Bronchial epithelial cell (primary cell): ENCODE results near the gene RCL1. TPM values are rescaled to one million over a fixed set of nuclear protein-coding genes. Genes with fewer than 3 reads are reported as not detected.
A peak's percentile ranks its signal among the peaks of the same experiment; 100 is the strongest.

Source experiments
- DNase-seq: peaks from one replicate; pipeline ENCODE4 v3.0.0-alpha.2; 2010; ENCODE audit warnings: low read depth
- FAIRE-seq: peaks from 2 replicates; lab custom pipeline; 2011; peaks lifted over from hg19 to GRCh38; lab: Jason Lieb, UNC
- H3K27me3 ChIP-seq: 2 replicates; pipeline ENCODE4 v1.5.1; 2011; ENCODE audit warnings: low read length; ENCODE audit not compliant: control insufficient read depth, insufficient read depth
- H3K36me3 ChIP-seq: 2 replicates; pipeline ENCODE4 v1.5.1; 2011; ENCODE audit warnings: low read length; ENCODE audit not compliant: control insufficient read depth, insufficient read depth
- H3K4me3 ChIP-seq: 2 replicates; pipeline ENCODE4 v1.5.1; 2011; ENCODE audit warnings: mild to moderate bottlenecking, low read depth, low read length, control low read depth
- total RNA-seq: library from RNA; depleted of rRNA; stranded (reverse); fragments of >200 nt; gene quantifications from 2 replicates; pipeline ENCODE4 v1.2.1, GENCODE V29; 2014
- TF ChIP-seq, protein P1 (sequence below): IDR thresholded peaks from 2 replicates; pipeline ENCODE4 v1.5.1; 2011; ENCODE audit warnings: mild to moderate bottlenecking, moderate library complexity, low read length, control low read depth, inconsistent platforms; ENCODE audit not compliant: insufficient read depth, severe bottlenecking

Gene RCL1
- total RNA-seq, 1 donor from 2014 or later: 21.9 TPM

DNA sequence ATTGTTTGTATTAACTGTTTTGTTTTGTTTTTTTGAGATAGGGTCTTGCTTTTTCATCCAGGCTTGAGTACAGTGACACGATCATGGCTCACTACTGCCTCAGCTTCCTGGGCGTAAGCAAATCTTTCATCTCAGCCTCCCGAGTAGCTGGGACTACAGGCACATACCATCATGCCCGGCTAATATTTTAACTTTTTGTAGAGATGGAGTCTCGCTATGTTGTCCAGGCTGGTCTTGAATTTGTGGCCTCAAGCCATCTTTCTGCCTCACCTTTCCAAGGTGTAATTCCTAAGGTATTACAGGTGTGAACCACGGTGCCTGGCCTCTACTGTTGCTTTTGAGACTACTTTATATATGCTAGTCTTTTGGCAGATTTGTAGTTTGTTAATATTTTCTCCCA, 8.4 kb downstream of the RCL1 start:
- peaks cover 4% of the 10 kb centered on the region for H3K36me3 ChIP-seq
- TF ChIP-seq, protein P1, sequence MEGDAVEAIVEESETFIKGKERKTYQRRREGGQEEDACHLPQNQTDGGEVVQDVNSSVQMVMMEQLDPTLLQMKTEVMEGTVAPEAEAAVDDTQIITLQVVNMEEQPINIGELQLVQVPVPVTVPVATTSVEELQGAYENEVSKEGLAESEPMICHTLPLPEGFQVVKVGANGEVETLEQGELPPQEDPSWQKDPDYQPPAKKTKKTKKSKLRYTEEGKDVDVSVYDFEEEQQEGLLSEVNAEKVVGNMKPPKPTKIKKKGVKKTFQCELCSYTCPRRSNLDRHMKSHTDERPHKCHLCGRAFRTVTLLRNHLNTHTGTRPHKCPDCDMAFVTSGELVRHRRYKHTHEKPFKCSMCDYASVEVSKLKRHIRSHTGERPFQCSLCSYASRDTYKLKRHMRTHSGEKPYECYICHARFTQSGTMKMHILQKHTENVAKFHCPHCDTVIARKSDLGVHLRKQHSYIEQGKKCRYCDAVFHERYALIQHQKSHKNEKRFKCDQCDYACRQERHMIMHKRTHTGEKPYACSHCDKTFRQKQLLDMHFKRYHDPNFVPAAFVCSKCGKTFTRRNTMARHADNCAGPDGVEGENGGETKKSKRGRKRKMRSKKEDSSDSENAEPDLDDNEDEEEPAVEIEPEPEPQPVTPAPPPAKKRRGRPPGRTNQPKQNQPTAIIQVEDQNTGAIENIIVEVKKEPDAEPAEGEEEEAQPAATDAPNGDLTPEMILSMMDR: no peak
- no peak for DNase-seq
- no peaks in the 10 kb centered on the region for H3K27me3 ChIP-seq
- H3K4me3 ChIP-seq: no peak overlapping the region
- FAIRE-seq: no peak

DNA sequence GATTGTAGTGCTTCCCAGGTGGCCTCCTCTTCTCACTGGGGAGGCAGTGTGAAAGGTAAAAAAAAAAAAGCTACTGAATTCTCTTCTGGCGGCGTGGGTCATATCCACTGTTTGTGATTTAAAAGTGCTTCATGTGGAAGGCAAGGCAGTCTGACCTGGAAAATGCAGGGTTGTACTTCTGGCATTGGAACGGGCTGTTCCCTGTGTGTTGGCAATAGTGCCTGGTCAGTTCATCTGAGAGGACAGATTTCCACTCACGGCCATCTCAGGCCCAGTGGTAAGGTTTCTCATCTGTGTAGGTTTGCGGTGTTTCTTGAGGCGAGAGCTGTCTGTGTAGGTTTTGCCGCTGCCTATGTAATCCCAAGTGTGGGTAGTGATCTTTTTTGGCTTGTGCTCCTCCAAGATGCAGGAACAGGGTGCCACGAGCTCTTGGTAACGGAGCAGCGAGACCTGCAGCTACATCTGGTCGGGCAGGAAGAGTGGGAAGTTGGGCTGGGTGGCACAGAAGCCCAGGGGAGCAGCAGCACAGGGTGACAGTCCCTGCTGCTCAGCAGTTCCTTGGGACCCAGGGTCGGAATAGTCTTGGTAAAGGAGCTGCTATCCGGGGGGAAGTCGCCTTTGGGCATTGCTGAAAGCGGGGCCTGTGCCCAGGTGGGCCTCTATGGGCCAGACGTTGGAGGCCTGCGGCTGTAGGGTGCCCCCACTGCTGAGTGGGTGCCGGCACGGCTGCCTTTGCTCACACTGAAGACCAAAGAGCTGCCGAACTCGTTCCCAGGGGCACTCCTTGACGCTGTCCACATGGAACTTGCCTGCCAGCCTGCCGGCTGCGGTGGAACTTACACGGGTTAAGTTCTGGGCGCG, 11.2 kb downstream of the RCL1 start:
- Histone ChIP-seq H3K27me3 (no peaks in the 10 kb centered on the region), H3K4me3 (no peak overlapping the region), H3K36me3 (peaks cover 4% of the 10 kb centered on the region)
- TF ChIP-seq, protein P1: no peak
- FAIRE-seq (peak; percentile 36), DNase-seq (no peak)

DNA sequence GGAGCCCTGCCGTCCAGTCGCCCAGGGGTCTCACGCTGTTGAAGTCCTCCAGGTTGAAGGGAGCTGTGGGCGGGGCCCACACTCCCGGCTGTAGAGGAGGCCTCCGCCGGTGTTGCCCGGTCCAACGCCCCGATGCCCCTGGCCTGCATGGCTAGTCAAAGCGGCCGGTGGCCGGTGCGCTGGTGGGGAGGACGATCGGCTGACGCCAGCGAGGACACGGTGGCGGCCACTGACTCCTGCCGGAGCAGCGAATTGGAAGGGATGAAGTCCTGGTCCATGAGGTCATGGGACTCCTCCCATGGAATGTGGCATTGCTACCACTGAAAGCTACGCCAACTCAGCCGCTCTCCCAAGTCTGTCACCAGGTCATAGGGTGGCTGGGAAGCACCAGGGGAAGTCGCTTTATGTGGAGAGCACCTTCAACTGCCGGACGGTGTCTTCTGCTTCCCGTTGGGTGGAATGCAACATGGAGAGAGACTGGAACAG, 11.8 kb downstream of the RCL1 start:
- Histone ChIP-seq H3K27me3 (no peaks in the 10 kb centered on the region), H3K4me3 (no peak overlapping the region), H3K36me3 (peaks cover 4% of the 10 kb centered on the region)
- no peak for FAIRE-seq
- TF ChIP-seq, protein P1: no peak
- no peak for DNase-seq

DNA sequence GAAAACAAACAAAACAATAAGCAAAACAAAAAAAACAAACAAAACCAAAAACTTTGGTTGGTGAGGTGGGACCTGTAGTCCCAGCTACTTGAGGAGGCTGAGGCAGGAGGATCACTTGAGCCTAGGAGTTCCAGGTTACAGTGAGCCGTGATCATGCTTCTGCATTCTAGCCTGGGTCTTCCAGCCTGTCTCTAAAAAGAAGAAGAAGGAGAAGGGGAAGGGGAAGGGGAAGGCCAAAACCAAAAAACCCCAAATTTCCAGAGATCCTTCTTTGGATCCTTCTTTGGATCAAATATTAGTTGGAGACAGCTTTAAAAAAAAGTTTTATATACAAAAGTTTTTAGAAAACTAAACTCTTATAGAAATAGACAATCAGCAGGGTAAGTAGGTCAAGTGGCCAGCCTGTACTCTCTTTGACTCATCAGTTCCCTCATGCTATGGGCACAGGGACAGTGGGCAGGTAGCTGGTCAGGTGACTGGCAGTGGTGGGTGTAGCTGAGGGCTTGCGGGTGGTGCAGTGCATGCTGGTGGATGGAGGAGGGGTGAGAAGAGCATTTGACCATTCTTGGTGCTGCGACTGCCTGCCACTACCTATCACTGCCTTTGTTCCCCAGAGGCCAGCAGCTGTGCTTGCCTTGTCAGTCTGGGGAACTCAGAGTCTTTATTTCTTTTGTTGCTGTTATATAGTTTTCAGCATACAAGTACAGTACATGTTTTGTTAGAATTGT, 12.6 kb downstream of the RCL1 start:
- no peak for DNase-seq
- no peak for FAIRE-seq
- Histone ChIP-seq H3K27me3 (no peaks in the 10 kb centered on the region), H3K4me3 (no peak overlapping the region), H3K36me3 (peaks cover 4% of the 10 kb centered on the region)
- TF ChIP-seq, protein P1: no peak

DNA sequence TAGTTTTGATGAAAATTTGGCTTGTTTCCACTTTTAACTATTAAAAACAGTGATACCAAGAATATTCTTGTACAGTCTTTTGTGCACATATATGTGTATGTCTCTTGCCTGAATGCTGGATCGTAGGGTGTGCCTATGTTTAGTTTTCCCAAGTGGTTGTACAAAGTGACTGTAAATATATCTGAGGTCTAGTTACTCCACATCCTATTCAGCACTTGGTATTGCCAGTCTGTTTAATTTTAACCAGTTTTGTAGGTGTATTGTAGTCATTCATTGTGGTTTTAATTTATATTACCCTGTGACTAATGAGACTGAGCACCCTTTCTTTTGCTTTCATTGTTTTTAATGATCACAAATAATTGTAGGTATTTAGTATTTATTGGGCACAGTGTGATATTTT, 17.8 kb downstream of the RCL1 start:
- FAIRE-seq (no peak), DNase-seq (no peak)
- Histone ChIP-seq H3K27me3 (no peaks in the 10 kb centered on the region), H3K36me3 (no peaks in the 10 kb centered on the region), H3K4me3 (no peak overlapping the region)
- TF ChIP-seq, protein P1: no peak
